Stomach (tissue), 9 donors: Measurements from ENCODE around the gene PTPN2. TPM values are rescaled to one million over a fixed set of nuclear protein-coding genes. Genes with fewer than 3 reads are reported as not detected.
A peak's percentile ranks its signal among the peaks of the same experiment; 100 is the strongest.

Experiments used
- DNase-seq, 2 donors: peaks; one replicate each; pipeline versions ENCODE4 v3.0.0 to v3.0.0-alpha.2; 2013 to 2019
- H3K27ac ChIP-seq, 5 donors: fragments of 200-600 bp in 4 of 5; sonication (generic) in 4 of 5; one replicate each; pipeline ENCODE4 v1.5.1; 2013 to 2019; ENCODE audit warnings: mild to moderate bottlenecking in 1 of 5, moderate library complexity in 1 of 5
- H3K27me3 ChIP-seq, 3 donors: fragments of 200-600 bp; sonication (generic); one replicate each; pipeline ENCODE4 v1.5.1; 2017 to 2019; ENCODE audit warnings: mixed run types in 1 of 3
- H3K36me3 ChIP-seq, 4 donors: fragments of 200-600 bp; sonication (generic); 1 replicate in 3 of 4; 2 replicates in 1 of 4; pipeline ENCODE4 v1.5.1; 2016 to 2019
- H3K4me1 ChIP-seq, 4 donors: fragments of 200-600 bp; sonication (generic); one replicate each; pipeline ENCODE4 v1.5.1; 2016 to 2019
- H3K4me3 ChIP-seq, 4 donors: fragments of 200-600 bp; sonication (generic) in 3 of 4; one replicate each; pipeline ENCODE4 v1.5.1; 2016 to 2019; ENCODE audit warnings: mild to moderate bottlenecking in 1 of 4
- H3K9me3 ChIP-seq, 4 donors: fragments of 200-600 bp; sonication (generic); one replicate each; pipeline ENCODE4 v1.5.1; 2016 to 2019
- EP300 ChIP-seq: sonication (generic); formaldehyde crosslinking; IDR thresholded peaks from one replicate; pipeline ENCODE4 v1.6.1; 2017; ENCODE audit warnings: antibody characterized with exemption
- POLR2A ChIP-seq, 4 donors: fragments of 450-650 bp; IDR thresholded peaks; one replicate each; pipeline ENCODE4 v1.6.1; 2016; ENCODE audit warnings: antibody characterized with exemption in 4 of 4, control low read depth in 2 of 4, mild to moderate bottlenecking in 1 of 4, moderate library complexity in 1 of 4
- POLR2AphosphoS5 ChIP-seq, 3 donors: sonication (generic); formaldehyde crosslinking; IDR thresholded peaks; one replicate each; pipeline ENCODE4 v1.6.1; 2016; ENCODE audit warnings: antibody characterized with exemption in 3 of 3
- WGBS, 5 donors: extraction: QIAGEN DNeasy Blood & Tissue Kit in 3 of 5; methylation state at CpG; one replicate each; pipeline versions ENCODE4 v1.1.5 to v1.1.7; 2013 to 2018; 5-methylcytosine and 5-hydroxymethylcytosine counted together
- intact Hi-C: fragments of 100-400 bp; cut with DNase I; formaldehyde crosslinking; loops from one replicate; pipeline ENCODE4 v1.15.1; 2023; ENCODE audit warnings: low total_unique reads
- polyA plus RNA-seq, 3 donors: library from polyadenylated mRNA; stranded (reverse); fragments of 200-250 nt; gene quantifications; one replicate each; pipeline ENCODE4 v1.2.3, GENCODE V29; 2013
- total RNA-seq, 5 donors: library from RNA; depleted of rRNA; stranded (reverse); fragments of >200 nt; gene quantifications; one replicate each; pipeline versions ENCODE4 v1.1.0 to v1.2.3, GENCODE V29; 2014 to 2016
- TF ChIP-seq, protein P1 (sequence below), 7 experiments: fragments of 450-650 bp in 4 of 7; fragments of 200-600 bp in 3 of 7; sonication (generic) in 3 of 7; IDR thresholded peaks; one replicate each; pipeline ENCODE4 v1.5.1; 2016 to 2019; ENCODE audit warnings: antibody characterized with exemption in 7 of 7, control low read depth in 2 of 7, mild to moderate bottlenecking in 1 of 7
- donor health status: healthy with polysubstance abuse.
- donor health status: Bipolar disorder and iron deficiency.
- donor health status: healthy.

The PTPN2 gene
- total and polyA plus RNA-seq, 8 donors: 5.8 to 66.7 (median 30.3) TPM

- Histone ChIP-seq H3K4me3 (no peak overlapping the region), H3K36me3 (no peaks in the 10 kb centered on the region)
- intact Hi-C loops: no loop called here
Measured at GRCh38 chr18:12768625-12769024, 115.4 kb downstream of the PTPN2 start.

DNA sequence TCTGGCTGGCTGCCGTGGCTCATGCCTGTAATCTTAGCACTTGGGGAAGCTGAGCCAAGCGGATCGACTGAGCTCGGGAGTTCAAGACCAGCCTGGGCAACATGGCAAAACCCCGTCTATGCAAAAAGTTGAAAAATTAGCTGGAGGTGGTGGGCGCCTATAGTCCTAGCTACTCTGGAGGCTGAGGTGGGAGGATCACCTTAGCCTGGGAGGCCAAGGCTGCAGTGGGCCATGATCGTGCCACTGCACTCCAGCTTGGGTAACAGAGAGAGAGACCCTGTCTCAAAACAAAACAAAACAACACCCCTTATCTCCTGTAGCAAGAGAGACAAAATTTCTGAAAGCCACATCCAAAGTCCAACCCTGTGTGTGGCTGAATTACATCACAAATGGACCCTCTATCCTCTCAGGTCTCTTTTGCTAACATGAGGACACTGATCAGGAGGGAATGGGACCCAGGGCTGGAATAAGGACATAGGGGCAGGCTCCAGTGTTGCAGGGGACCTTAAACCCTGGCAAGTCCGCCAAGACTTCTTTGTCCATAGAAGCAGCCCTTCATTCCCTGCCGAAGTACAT, 116.4 kb downstream of the PTPN2 start:
- no peaks in the 10 kb centered on the region for H3K27me3 ChIP-seq
- H3K4me3 ChIP-seq: no peak overlapping the region
- intact Hi-C loops: no loop called here
- DNase-seq: no peak
- TF ChIP-seq, protein P1, sequence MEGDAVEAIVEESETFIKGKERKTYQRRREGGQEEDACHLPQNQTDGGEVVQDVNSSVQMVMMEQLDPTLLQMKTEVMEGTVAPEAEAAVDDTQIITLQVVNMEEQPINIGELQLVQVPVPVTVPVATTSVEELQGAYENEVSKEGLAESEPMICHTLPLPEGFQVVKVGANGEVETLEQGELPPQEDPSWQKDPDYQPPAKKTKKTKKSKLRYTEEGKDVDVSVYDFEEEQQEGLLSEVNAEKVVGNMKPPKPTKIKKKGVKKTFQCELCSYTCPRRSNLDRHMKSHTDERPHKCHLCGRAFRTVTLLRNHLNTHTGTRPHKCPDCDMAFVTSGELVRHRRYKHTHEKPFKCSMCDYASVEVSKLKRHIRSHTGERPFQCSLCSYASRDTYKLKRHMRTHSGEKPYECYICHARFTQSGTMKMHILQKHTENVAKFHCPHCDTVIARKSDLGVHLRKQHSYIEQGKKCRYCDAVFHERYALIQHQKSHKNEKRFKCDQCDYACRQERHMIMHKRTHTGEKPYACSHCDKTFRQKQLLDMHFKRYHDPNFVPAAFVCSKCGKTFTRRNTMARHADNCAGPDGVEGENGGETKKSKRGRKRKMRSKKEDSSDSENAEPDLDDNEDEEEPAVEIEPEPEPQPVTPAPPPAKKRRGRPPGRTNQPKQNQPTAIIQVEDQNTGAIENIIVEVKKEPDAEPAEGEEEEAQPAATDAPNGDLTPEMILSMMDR (IDR thresholded peaks at IDR 0.05): no peak
- no peak for TF ChIP-seq POLR2AphosphoS5 (IDR thresholded peaks at IDR 0.05)
- no peak overlapping the region for H3K27ac ChIP-seq
- H3K36me3 ChIP-seq: no peaks in the 10 kb centered on the region
- H3K4me1 ChIP-seq: peaks cover 0 to 8% (median 0%) of the 10 kb centered on the region in 4 donors
- 82 to 92% (median 87%) methylated on average over 9 of the region's 9 CpGs for WGBS, 5 donors
- H3K9me3 ChIP-seq: no peaks in the 10 kb centered on the region

More at GRCh38 chr18:12768625-12769024, 115.4 kb downstream of the PTPN2 start:
- TF ChIP-seq POLR2A (IDR thresholded peaks at IDR 0.05): no peak
- TF ChIP-seq POLR2AphosphoS5 (IDR thresholded peaks at IDR 0.05): no peak
- TF ChIP-seq, protein P1 (IDR thresholded peaks at IDR 0.05): no peak
- TF ChIP-seq EP300: no peak
- Histone ChIP-seq H3K27ac (no peak overlapping the region), H3K27me3 (no peaks in the 10 kb centered on the region), H3K4me1 (peaks cover 0 to 8% (median 0%) of the 10 kb centered on the region in 4 donors), H3K9me3 (no peaks in the 10 kb centered on the region)
- DNase-seq: no peak
- WGBS, 5 donors: 71 to 88% (median 77%) methylated on average over 3 of the region's 3 CpGs

DNA sequence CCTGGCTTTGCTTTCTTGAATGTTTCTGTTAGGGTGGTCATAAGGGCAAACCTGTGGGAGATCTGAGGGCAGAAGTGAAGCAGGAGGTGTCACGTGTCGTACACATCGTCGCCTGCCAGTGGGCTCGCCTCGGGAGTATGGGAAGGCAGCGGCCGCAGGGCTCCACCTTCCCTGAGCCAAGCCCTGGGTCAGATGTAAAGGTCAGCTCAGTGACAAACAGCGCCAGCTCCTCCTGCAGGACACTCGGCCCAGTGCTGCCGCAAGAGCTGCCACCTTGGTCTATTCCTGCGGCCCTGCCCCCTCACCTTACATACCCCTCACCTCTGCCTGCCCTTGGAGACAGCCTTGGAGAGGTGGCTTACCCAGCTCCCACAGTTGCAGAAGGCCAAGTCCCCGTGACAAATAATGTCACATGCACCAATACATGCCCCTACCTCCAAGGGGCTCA, 117.0 kb downstream of the PTPN2 start:
- Histone ChIP-seq H3K27ac (no peak overlapping the region), H3K9me3 (no peaks in the 10 kb centered on the region), H3K36me3 (no peaks in the 10 kb centered on the region), H3K4me3 (no peak overlapping the region), H3K4me1 (peaks cover 0 to 8% (median 0%) of the 10 kb centered on the region in 4 donors), H3K27me3 (no peaks in the 10 kb centered on the region)
- intact Hi-C loops: no loop called here
- 14 to 41% (median 29%) methylated on average over 8 to 13 of the region's 13 CpGs for WGBS, 5 donors
- peak; percentile 49 to 57 for DNase-seq
- TF ChIP-seq POLR2AphosphoS5 (IDR thresholded peaks at IDR 0.05): no peak
- TF ChIP-seq POLR2A (IDR thresholded peaks at IDR 0.05): no peak
- TF ChIP-seq, protein P1 (IDR thresholded peaks at IDR 0.05): no peak
- no peak for TF ChIP-seq EP300

- DNase-seq: no peak
- H3K27ac ChIP-seq: no peak overlapping the region
- WGBS, 5 donors: 77 to 96% (median 88%) methylated on average over 11 of the region's 11 CpGs
- no peaks in the 10 kb centered on the region for H3K36me3 ChIP-seq
- TF ChIP-seq EP300: no peak
- TF ChIP-seq, protein P1 (IDR thresholded peaks at IDR 0.05): no peak
- no peak for TF ChIP-seq POLR2AphosphoS5 (IDR thresholded peaks at IDR 0.05)
- TF ChIP-seq POLR2A (IDR thresholded peaks at IDR 0.05): no peak
- H3K4me1 ChIP-seq: peaks cover 0 to 8% (median 0%) of the 10 kb centered on the region in 4 donors
- H3K27me3 ChIP-seq: no peaks in the 10 kb centered on the region
- intact Hi-C loops: no loop called here
- H3K4me3 ChIP-seq: no peak overlapping the region
- no peaks in the 10 kb centered on the region for H3K9me3 ChIP-seq
Measured at GRCh38 chr18:12765586-12765985, 118.5 kb downstream of the PTPN2 start.
